Stimulated activated CD4-positive, alpha-beta T cell treated with anti-CD3 and anti-CD28 coated beads, Interleukin-15, amount 100 ng/mL, for 1 hour (primary cell): Measurements from ENCODE around the gene ANKRD34A.

ENCODE experiments used
- DNase-seq, 2 donors: peaks; one replicate each; pipeline ENCODE4 v3.0.0-alpha.2; 2020; ENCODE audit warnings: low read depth in 1 of 2, low spot score in 1 of 2

Gene ANKRD34A

GRCh38 chr1:145964328-145965118, at the start of gene ANKRD34A, which contains the start of gene POLR3GL:
Gene ANKRD34A (minus strand): TSS chr1:145964575. CDS start chr1:145961759, 2,816 bp downstream.
Gene POLR3GL (plus strand): TSS chr1:145964690. CDS start chr1:145974866, 10,176 bp downstream.
- DNase-seq, result peak; percentile 79 to 80

GRCh38 chr1:146013559-146013922, 49.2 kb upstream of the ANKRD34A start:
- DNase-seq, result no peak

- DNase-seq, result no peak
Measured at GRCh38 chr1:146012703-146013558, 48.6 kb upstream of the ANKRD34A start.

GRCh38 chr1:146010126-146010738, 45.9 kb upstream of the ANKRD34A start:
- DNase-seq, result no peak

- DNase-seq, result no peak
Measured at GRCh38 chr1:146007489-146008133, 43.2 kb upstream of the ANKRD34A start.

- DNase-seq, result no peak
Measured at GRCh38 chr1:146001709-146002108, 37.3 kb upstream of the ANKRD34A start.

GRCh38 chr1:145999321-146000024, 35.1 kb upstream of the ANKRD34A start:
- DNase-seq, result no peak

GRCh38 chr1:145997718-145998023, 33.3 kb upstream of the ANKRD34A start:
- DNase-seq, result no peak

GRCh38 chr1:145997016-145997717, 32.8 kb upstream of the ANKRD34A start:
- DNase-seq, result peak in 1 of 2 donors; percentile 28

GRCh38 chr1:145996433-145997015, 32.1 kb upstream of the ANKRD34A start, which contains the start of gene TXNIP:
Gene TXNIP (minus strand): TSS chr1:145996579. CDS start chr1:145996266, 313 bp downstream.
- peak; percentile 81 to 85 for DNase-seq

- DNase-seq, result no peak
Measured at GRCh38 chr1:145995964-145996432, 31.6 kb upstream of the ANKRD34A start.

GRCh38 chr1:145995148-145995881, 30.9 kb upstream of the ANKRD34A start:
- DNase-seq, result no peak

GRCh38 chr1:145994391-145995120, 30.2 kb upstream of the ANKRD34A start:
- no peak for DNase-seq

- DNase-seq, result no peak
Measured at GRCh38 chr1:145993618-145994390, 29.4 kb upstream of the ANKRD34A start.

- DNase-seq, result no peak
Measured at GRCh38 chr1:145992958-145993617, 28.7 kb upstream of the ANKRD34A start.

GRCh38 chr1:145992502-145992936, 28.1 kb upstream of the ANKRD34A start:
- no peak for DNase-seq
